IMR-90 (cell line): ENCODE measurements around the gene RCOR3. TPM values are rescaled to one million over a fixed set of nuclear protein-coding genes. Genes with fewer than 3 reads are reported as not detected.
"Not testable (repeated sequence)": the region's sequence is repeated elsewhere in the genome, so short reads cannot be mapped to it uniquely, and the experiment has no call there.

ENCODE experiments used
- ATAC-seq: fragments of 200-7000 bp; cut with Tn5 transposase; 2 replicates; pipeline ENCODE4 v1.9.1; 2020; ENCODE audit warnings: low read depth, mild to moderate bottlenecking, moderate library complexity
- BruUV-seq: library from RNA; stranded (reverse); fragments of 400-500 nt; replicated peaks from 2 replicates; lab custom pipeline; 2021; lab: Mats Ljungman, UMichigan
- CTCF ChIA-PET: fragments of 300-600 bp; formaldehyde crosslinking; extraction: SDS; loops from one replicate; lab custom pipeline; 2021; ENCODE audit warnings: antibody characterized with exemption; lab: Yijun Ruan, JAX
- POLR2A ChIA-PET: fragments of 300-600 bp; sonication (Branson Sonifier 250); formaldehyde crosslinking; loops from one replicate; lab custom pipeline; 2022; ENCODE audit warnings: antibody characterized with exemption; ENCODE audit not compliant: unreplicated experiment; lab: Charles Lee
- DNase-seq: peaks from one replicate; pipeline ENCODE4 v3.0.0; 2013
- H2AFZ ChIP-seq: replicated peaks from 2 replicates; pipeline ENCODE3; 2013; ENCODE audit warnings: low read length, mild to moderate bottlenecking; ENCODE audit not compliant: poor library complexity
- H2AK5ac ChIP-seq: 2 replicates; pipeline ENCODE4 v1.6.1; 2013; ENCODE audit warnings: low read depth, low read length, inconsistent platforms
- H2AK9ac ChIP-seq: replicated peaks from 2 replicates; pipeline ENCODE3; 2013; ENCODE audit warnings: mild to moderate bottlenecking, low read depth, low read length, moderate library complexity; ENCODE audit not compliant: poor library complexity
- H2BK120ac ChIP-seq: 2 replicates; pipeline ENCODE4 v1.6.1; 2013; ENCODE audit warnings: low read depth, low read length, inconsistent platforms
- H2BK15ac ChIP-seq: 3 replicates; pipeline ENCODE4 v1.6.1; 2013; ENCODE audit warnings: low read depth, low read length, inconsistent platforms
- H2BK20ac ChIP-seq: 2 replicates; pipeline ENCODE4 v1.6.1; 2013; ENCODE audit warnings: low read depth, mild to moderate bottlenecking, inconsistent platforms, low read length, moderate library complexity
- H2BK5ac ChIP-seq: 2 replicates; pipeline ENCODE4 v1.6.1; 2013; ENCODE audit warnings: mild to moderate bottlenecking, low read depth, low read length, inconsistent platforms; ENCODE audit not compliant: poor library complexity, severe bottlenecking
- H3K14ac ChIP-seq: replicated peaks from 2 replicates; pipeline ENCODE4 v1.6.1; 2013; ENCODE audit warnings: low read depth, low read length, inconsistent platforms
- H3K18ac ChIP-seq: 2 replicates; pipeline ENCODE4 v1.6.1; 2013; ENCODE audit warnings: low read depth, low read length, control low read depth
- H3K23ac ChIP-seq: 2 replicates; pipeline ENCODE4 v1.6.1; 2013; ENCODE audit warnings: low read depth, low read length, inconsistent platforms
- H3K27ac ChIP-seq: 2 replicates; pipeline ENCODE4 v1.5.1; 2013; ENCODE audit warnings: mild to moderate bottlenecking, control low read depth, low read length; ENCODE audit not compliant: insufficient read depth
- H3K27me3 ChIP-seq: 2 replicates; pipeline ENCODE4 v1.6.1; 2013; ENCODE audit warnings: low read length; ENCODE audit not compliant: control insufficient read depth, insufficient read depth
- H3K36me3 ChIP-seq: 2 replicates; pipeline ENCODE4 v1.6.1; 2013; ENCODE audit warnings: low read length, mixed read lengths; ENCODE audit not compliant: control insufficient read depth, insufficient read depth
- H3K4ac ChIP-seq: 2 replicates; pipeline ENCODE4 v1.6.1; 2013; ENCODE audit warnings: low read depth, low read length, inconsistent platforms
- H3K4me1 ChIP-seq: 2 replicates; pipeline ENCODE4 v1.6.1; 2013; ENCODE audit warnings: low read length, mixed read lengths; ENCODE audit not compliant: control insufficient read depth, insufficient read depth
- H3K4me2 ChIP-seq: 2 replicates; pipeline ENCODE4 v1.6.1; 2013; ENCODE audit warnings: low read depth, mild to moderate bottlenecking, control low read depth, low read length, moderate library complexity
- H3K4me3 ChIP-seq: 2 replicates; pipeline ENCODE4 v1.5.1; 2013; ENCODE audit warnings: low read depth, mild to moderate bottlenecking, control low read depth, low read length, moderate library complexity; ENCODE audit not compliant: insufficient read depth
- H3K56ac ChIP-seq: 2 replicates; pipeline ENCODE4 v1.6.1; 2013; ENCODE audit warnings: low read length, inconsistent platforms; ENCODE audit not compliant: insufficient read depth; ENCODE audit errors: extremely low read depth
- H3K79me1 ChIP-seq, 2 experiments: 2 replicates each; pipeline ENCODE4 v1.6.1; 2013; ENCODE audit warnings: low read length in 2 of 2, inconsistent platforms in 1 of 2, low read depth in 1 of 2
- H3K9ac ChIP-seq: 2 replicates; pipeline ENCODE4 v1.6.1; 2013; ENCODE audit warnings: low read depth, low read length, control low read depth
- H3K9me1 ChIP-seq: 2 replicates; pipeline ENCODE4 v1.6.1; 2013; ENCODE audit warnings: low read length, inconsistent platforms; ENCODE audit not compliant: insufficient read depth
- H3K9me3 ChIP-seq: 2 replicates; pipeline ENCODE4 v1.6.1; 2013; ENCODE audit warnings: low read length; ENCODE audit not compliant: control insufficient read depth, insufficient read depth
- H4K20me1 ChIP-seq: 2 replicates; pipeline ENCODE4 v1.6.1; 2013; ENCODE audit warnings: low read length, inconsistent platforms; ENCODE audit not compliant: insufficient read depth
- H4K5ac ChIP-seq: 2 replicates; pipeline ENCODE4 v1.6.1; 2013; ENCODE audit warnings: mild to moderate bottlenecking, low read depth, low read length, control low read depth
- H4K8ac ChIP-seq, 2 experiments: 2 replicates each; pipeline ENCODE4 v1.6.1; 2013; ENCODE audit warnings: low read depth in 2 of 2, low read length in 2 of 2, control low read depth in 1 of 2, inconsistent platforms in 1 of 2
- H4K91ac ChIP-seq: 2 replicates; pipeline ENCODE4 v1.6.1; 2013; ENCODE audit warnings: low read depth, low read length, inconsistent platforms; ENCODE audit not compliant: insufficient read depth
- WGBS, 2 experiments: methylation state at CpG; one replicate each; pipeline versions ENCODE4 v1.1.5 to v1.1.7; 2013; ENCODE audit warnings: missing lambda C conversion rate in 2 of 2; ENCODE audit not compliant: insufficient read length in 1 of 2; ENCODE audit errors: extremely low coverage in 2 of 2; 5-methylcytosine and 5-hydroxymethylcytosine counted together
- dilution Hi-C: fragments of 300-500 bp; cut with HindIII; formaldehyde crosslinking; loops from one replicate; pipeline ENCODE4 v1.14.3; 2018; ENCODE audit warnings: low sequenced_read_pairs; ENCODE audit not compliant: unreplicated experiment
- in situ Hi-C: fragments of 300-500 bp; cut with MboI; formaldehyde crosslinking; loops from 3 replicates; pipeline ENCODE4 v1.14.3; 2019; ENCODE audit warnings: low sequenced_read_pairs, inconsistent platforms, mixed read lengths
- intact Hi-C: fragments of 100-400 bp; cut with micrococcal nuclease; formaldehyde crosslinking; loops from 2 replicates; pipeline ENCODE4 v1.10.0; 2022
- polyA plus RNA-seq, 3 experiments: library from polyadenylated mRNA; depleted of rRNA; stranded (reverse); fragments of >200 nt; gene quantifications; 2 replicates each; pipeline ENCODE4 v1.2.3, GENCODE V29; 2012; ENCODE audit warnings: low replicate concordance in 1 of 3
- total RNA-seq: library from RNA; depleted of rRNA; stranded (reverse); fragments of >200 nt; gene quantifications from 2 replicates; pipeline ENCODE4 v1.2.3, GENCODE V29; 2012

The RCOR3 gene
- total and polyA plus RNA-seq, 2 of the 4 experiments (the other 2 are of a cell fraction) = 8.1 to 16.4 TPM

- POLR2A ChIA-PET, DNase-seq, H2AK9ac ChIP-seq, H2AK5ac ChIP-seq, H2AFZ ChIP-seq, in situ Hi-C loops, H2BK20ac ChIP-seq, H4K91ac ChIP-seq, H4K20me1 ChIP-seq, H3K4ac ChIP-seq, H4K8ac ChIP-seq, BruUV-seq, CTCF ChIA-PET, H3K4me3 ChIP-seq, H3K18ac ChIP-seq, H3K56ac ChIP-seq, H3K4me1 ChIP-seq, H3K9me3 ChIP-seq, H3K36me3 ChIP-seq, H3K23ac ChIP-seq, H2BK15ac ChIP-seq, H4K5ac ChIP-seq, H3K27me3 ChIP-seq, H3K14ac ChIP-seq, H2BK5ac ChIP-seq, H3K9me1 ChIP-seq, H3K27ac ChIP-seq, H2BK120ac ChIP-seq, ATAC-seq, H3K4me2 ChIP-seq, intact Hi-C loops, H3K79me1 ChIP-seq, H3K9ac ChIP-seq, dilution Hi-C loops: not testable (repeated sequence)
- no CpG with 5 or more reads among the region's 4 CpGs for WGBS, 2 experiments
Measured at GRCh38 chr1:211246583-211246982, 12.6 kb upstream of the RCOR3 start.
